Transverse colon (tissue), 4 donors: ENCODE measurements around the gene SYT7. TPM values are rescaled to one million over a fixed set of nuclear protein-coding genes. Genes with fewer than 3 reads are reported as not detected.

Experiments
- DNase-seq: peaks from one replicate; pipeline ENCODE4 v3.0.0-alpha.2; 2019
- H3K27ac ChIP-seq, 4 donors: fragments of 200-600 bp; sonication (generic); 2 replicates each; pipeline ENCODE4 v1.5.1; 2016 to 2018; ENCODE audit warnings: inconsistent platforms in 4 of 4
- H3K27me3 ChIP-seq: fragments of 200-600 bp; sonication (generic); 2 replicates; pipeline ENCODE4 v1.5.1; 2017; ENCODE audit warnings: inconsistent platforms
- H3K36me3 ChIP-seq, 4 donors: fragments of 200-600 bp; sonication (generic); 2 replicates each; pipeline ENCODE4 v1.5.1; 2017 to 2019; ENCODE audit warnings: inconsistent platforms in 4 of 4
- H3K4me1 ChIP-seq, 4 donors: fragments of 200-600 bp; sonication (generic); 2 replicates each; pipeline ENCODE4 v1.5.1; 2017 to 2020; ENCODE audit warnings: inconsistent platforms in 4 of 4
- H3K4me3 ChIP-seq, 4 donors: fragments of 200-600 bp; sonication (generic); 1 replicate in 1 of 4; 2 replicates in 3 of 4; pipeline versions ENCODE4 v1.5.1 to v1.6.1; 2017 to 2019; ENCODE audit warnings: inconsistent platforms in 4 of 4
- H3K9me3 ChIP-seq, 2 donors: fragments of 200-600 bp; sonication (generic); 2 replicates each; pipeline ENCODE4 v1.5.1; 2017 to 2019; ENCODE audit warnings: inconsistent platforms in 2 of 2
- EP300 ChIP-seq: sonication (generic); formaldehyde crosslinking; IDR thresholded peaks from one replicate; pipeline ENCODE4 v1.6.1; 2017; ENCODE audit warnings: antibody characterized with exemption, low read depth
- POLR2A ChIP-seq: fragments of 450-650 bp; IDR thresholded peaks from one replicate; pipeline ENCODE4 v1.6.1; 2016; ENCODE audit warnings: antibody characterized with exemption, mild to moderate bottlenecking, moderate library complexity
- POLR2AphosphoS5 ChIP-seq, 3 donors: sonication (generic); formaldehyde crosslinking; IDR thresholded peaks; one replicate each; pipeline ENCODE4 v1.6.1; 2016; ENCODE audit warnings: antibody characterized with exemption in 3 of 3
- WGBS, 2 donors: methylation state at CpG; one replicate each; pipeline ENCODE4 v1.1.5; 2018; ENCODE audit warnings: low coverage in 1 of 2; 5-methylcytosine and 5-hydroxymethylcytosine counted together
- in situ Hi-C, 4 donors: fragments of 200-750 bp; cut with MboI; loops; one replicate each; pipeline versions ENCODE4 v1.15.0 to v1.15.1; 2017; ENCODE audit warnings: low sequenced_read_pairs in 3 of 4, low pct_ligation_motif_present in 1 of 4, low pct_unique_long_range_greater_than_20kb in 1 of 4
- intact Hi-C: fragments of 100-400 bp; cut with DNase I; formaldehyde crosslinking; loops from one replicate; pipeline ENCODE4 v1.15.1; 2023; ENCODE audit warnings: low total_unique reads
- total RNA-seq, 4 donors: library from RNA; depleted of rRNA; stranded (reverse); fragments of >200 nt; gene quantifications; one replicate each; pipeline ENCODE4 v1.1.0, GENCODE V29; 2016
- TF ChIP-seq, protein P1 (sequence below), 5 experiments: fragments of 200-600 bp in 3 of 5; fragments of 450-650 bp in 2 of 5; sonication (generic) in 3 of 5; IDR thresholded peaks; 1 replicate in 2 of 5; 2 replicates in 3 of 5; pipeline ENCODE4 v1.5.1; 2016 to 2017; ENCODE audit warnings: antibody characterized with exemption in 5 of 5, inconsistent platforms in 3 of 5, mild to moderate bottlenecking in 2 of 5, moderate library complexity in 1 of 5

SYT7 gene
- total RNA-seq, 4 donors from 2014 or later = 6.8 to 26.2 (median 12.8) TPM

DNA sequence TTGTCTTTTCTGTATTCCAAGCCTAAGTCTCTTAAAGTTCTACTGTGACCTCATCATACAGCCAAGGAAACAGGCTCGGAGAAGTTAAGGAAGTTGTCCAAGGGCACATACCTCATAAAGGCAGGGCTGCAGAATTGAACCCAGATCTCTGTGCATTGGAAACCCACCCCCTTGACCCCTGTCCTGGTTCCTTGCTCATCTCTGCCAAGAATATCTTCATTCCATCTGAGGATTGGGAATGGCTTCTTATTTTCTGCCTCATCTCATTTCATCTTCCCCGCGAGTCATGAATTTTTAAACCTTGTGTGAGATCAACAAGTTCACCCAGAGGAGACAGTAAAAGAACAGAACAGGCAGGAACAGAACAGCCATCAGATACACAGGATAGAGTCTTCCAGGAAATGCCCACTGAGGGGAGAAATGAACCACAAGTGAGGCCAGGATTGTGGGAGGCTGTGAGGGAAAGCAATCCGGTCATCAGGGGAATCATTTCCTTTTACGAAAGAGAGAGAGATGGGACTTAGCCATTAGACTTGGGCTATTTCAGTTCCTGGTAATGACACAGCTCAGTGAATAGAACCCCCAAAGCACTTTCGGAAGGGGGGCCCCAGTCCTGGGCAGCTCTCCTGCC is 106.7 kb downstream of the SYT7 start:
- no peak for TF ChIP-seq POLR2A
- no peak for TF ChIP-seq POLR2AphosphoS5 (IDR thresholded peaks at IDR 0.05)
- TF ChIP-seq, protein P1, sequence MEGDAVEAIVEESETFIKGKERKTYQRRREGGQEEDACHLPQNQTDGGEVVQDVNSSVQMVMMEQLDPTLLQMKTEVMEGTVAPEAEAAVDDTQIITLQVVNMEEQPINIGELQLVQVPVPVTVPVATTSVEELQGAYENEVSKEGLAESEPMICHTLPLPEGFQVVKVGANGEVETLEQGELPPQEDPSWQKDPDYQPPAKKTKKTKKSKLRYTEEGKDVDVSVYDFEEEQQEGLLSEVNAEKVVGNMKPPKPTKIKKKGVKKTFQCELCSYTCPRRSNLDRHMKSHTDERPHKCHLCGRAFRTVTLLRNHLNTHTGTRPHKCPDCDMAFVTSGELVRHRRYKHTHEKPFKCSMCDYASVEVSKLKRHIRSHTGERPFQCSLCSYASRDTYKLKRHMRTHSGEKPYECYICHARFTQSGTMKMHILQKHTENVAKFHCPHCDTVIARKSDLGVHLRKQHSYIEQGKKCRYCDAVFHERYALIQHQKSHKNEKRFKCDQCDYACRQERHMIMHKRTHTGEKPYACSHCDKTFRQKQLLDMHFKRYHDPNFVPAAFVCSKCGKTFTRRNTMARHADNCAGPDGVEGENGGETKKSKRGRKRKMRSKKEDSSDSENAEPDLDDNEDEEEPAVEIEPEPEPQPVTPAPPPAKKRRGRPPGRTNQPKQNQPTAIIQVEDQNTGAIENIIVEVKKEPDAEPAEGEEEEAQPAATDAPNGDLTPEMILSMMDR (IDR thresholded peaks at IDR 0.05) = no peak
- TF ChIP-seq EP300 = no peak
- Histone ChIP-seq H3K9me3 (no peaks in the 10 kb centered on the region), H3K27me3 (no peaks in the 10 kb centered on the region), H3K27ac (peak overlapping the region in 2 of 4 donors; percentile 34 to 62), H3K4me1 (peaks cover 5 to 34% (median 14%) of the 10 kb centered on the region in 4 donors), H3K4me3 (no peak overlapping the region), H3K36me3 (no peaks in the 10 kb centered on the region)
- DNase-seq = no peak
- whole genome bisulfite sequencing, 2 donors = 76 to 93% methylated on average over 3 to 6 of the region's 6 CpGs
- intact Hi-C loops = no loop called here
- in situ Hi-C loops = loop anchor here in 3 of 4 donors (10.0 kb wide), 2 partner anchors 51 to 161 kb away; no protein-coding TSS in a partner anchor

DNA sequence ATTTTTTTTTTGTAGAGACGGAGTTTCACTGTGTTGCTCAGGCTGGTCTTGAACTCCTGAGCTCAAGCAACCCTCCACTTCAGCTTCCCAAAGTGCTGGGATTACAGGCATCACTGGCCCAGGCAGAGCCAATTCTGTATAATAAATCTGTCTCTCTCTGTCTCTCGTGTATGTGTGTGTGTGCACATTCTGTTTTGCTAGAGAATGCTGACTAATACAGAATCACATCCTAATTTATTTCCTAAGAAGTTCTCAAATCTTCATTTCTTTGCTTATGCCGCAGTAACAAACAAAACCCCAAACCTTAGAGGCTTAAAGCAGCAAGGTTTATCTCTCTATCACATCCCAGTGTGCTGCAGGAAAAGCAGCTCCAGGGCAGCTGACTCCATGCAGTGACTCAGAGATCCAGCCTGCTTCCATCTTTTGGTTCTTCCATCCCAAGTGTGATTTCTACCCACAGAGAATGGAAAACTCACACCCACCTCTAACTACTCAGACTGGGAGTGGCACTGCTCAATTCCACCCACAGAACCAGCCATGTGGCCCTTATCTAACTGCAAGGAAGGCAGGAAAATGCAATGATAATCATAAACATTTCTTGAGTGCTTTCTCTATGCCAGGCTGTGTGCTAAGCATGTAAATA is 107.4 kb downstream of the SYT7 start:
- Histone ChIP-seq H3K27ac (peak overlapping the region; percentile 34 to 72 (median 64)), H3K36me3 (no peaks in the 10 kb centered on the region), H3K4me3 (no peak overlapping the region), H3K27me3 (no peaks in the 10 kb centered on the region), H3K4me1 (peaks cover 5 to 34% (median 14%) of the 10 kb centered on the region in 4 donors), H3K9me3 (no peaks in the 10 kb centered on the region)
- 74 to 83% methylated on average over 2 to 3 of the region's 3 CpGs for WGBS, 2 donors
- in situ Hi-C loops (loop anchor here in 3 of 4 donors (10.0 kb wide), 2 partner anchors 51 to 161 kb away; no protein-coding TSS in a partner anchor), intact Hi-C loops (no loop called here)
- DNase-seq = no peak
- TF ChIP-seq, protein P1 (IDR thresholded peaks at IDR 0.05) = no peak
- TF ChIP-seq POLR2A (no peak), POLR2AphosphoS5 (IDR thresholded peaks at IDR 0.05) (no peak), EP300 (no peak)

DNA sequence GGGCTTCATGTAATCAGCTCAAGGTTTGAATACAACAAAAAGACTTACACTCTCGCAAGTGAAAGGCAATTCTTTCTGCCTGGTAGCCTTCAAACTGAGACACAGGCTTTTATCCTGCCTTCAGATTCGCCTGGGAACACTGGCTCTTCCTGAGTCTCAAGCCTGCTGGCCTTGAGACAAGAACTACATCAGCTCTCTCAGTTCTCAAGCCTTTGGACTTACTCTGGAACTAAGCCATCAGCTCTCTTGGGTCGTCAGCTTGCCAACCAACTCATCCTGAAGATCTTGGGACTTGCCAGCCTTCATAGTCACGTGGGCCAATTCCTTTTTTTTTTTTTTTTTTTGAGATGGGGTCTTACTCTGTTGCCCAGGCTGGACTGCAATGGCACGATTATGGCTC is 108.0 kb downstream of the SYT7 start:
- no peak for TF ChIP-seq POLR2A
- TF ChIP-seq POLR2AphosphoS5 (IDR thresholded peaks at IDR 0.05) = peak in 1 of 3 donors; percentile 14
- TF ChIP-seq, protein P1 (IDR thresholded peaks at IDR 0.05) = no peak
- no peaks in the 10 kb centered on the region for H3K27me3 ChIP-seq
- in situ Hi-C loops (loop anchor here in 3 of 4 donors (10.0 kb wide), 2 partner anchors 52 to 162 kb away; no protein-coding TSS in a partner anchor), intact Hi-C loops (no loop called here)
- H3K36me3 ChIP-seq = no peaks in the 10 kb centered on the region
- peak overlapping the region; percentile 53 to 72 (median 64) for H3K27ac ChIP-seq
- no peak for DNase-seq
- H3K4me3 ChIP-seq = no peak overlapping the region
- peaks cover 3 to 33% (median 14%) of the 10 kb centered on the region in 4 donors for H3K4me1 ChIP-seq
- no peaks in the 10 kb centered on the region for H3K9me3 ChIP-seq
- 68% methylated on average over 5 of the region's 5 CpGs; no CpG with 5 or more reads in 1 of the 2 donors for WGBS, 2 donors

DNA sequence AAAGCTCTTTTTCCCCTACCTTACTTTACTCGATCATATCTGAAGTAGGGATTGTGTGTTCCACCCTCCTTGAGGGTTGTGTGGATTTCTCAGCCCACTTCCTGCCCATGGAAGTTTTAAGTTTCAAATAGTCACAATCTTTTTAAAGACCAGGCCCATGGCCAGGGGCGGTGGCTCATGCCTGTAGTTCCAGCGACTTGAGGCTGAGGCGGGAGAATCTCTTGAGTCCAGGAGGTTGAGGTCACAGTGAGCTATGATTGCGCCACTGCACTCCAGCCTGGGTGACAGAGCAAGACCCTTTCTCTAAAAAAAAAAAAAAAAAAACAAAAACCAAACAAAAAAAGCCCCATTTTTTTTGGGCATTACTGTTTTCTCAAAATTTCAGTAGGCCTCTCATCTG is 108.6 kb downstream of the SYT7 start:
- H3K27ac ChIP-seq = peak overlapping the region; percentile 53 to 72 (median 64)
- TF ChIP-seq EP300 (no peak), POLR2AphosphoS5 (IDR thresholded peaks at IDR 0.05) (no peak), POLR2A (no peak)
- TF ChIP-seq, protein P1 (IDR thresholded peaks at IDR 0.05) = no peak
- H3K4me1 ChIP-seq = peaks cover 0 to 27% (median 8%) of the 10 kb centered on the region in 4 donors
- H3K36me3 ChIP-seq = no peaks in the 10 kb centered on the region
- DNase-seq = no peak
- no peaks in the 10 kb centered on the region for H3K9me3 ChIP-seq
- in situ Hi-C loops = loop anchor here in 3 of 4 donors (10.0 kb wide), 2 partner anchors 53 to 163 kb away; no protein-coding TSS in a partner anchor
- no peak overlapping the region for H3K4me3 ChIP-seq
- WGBS, 2 donors = 54 to 72% methylated on average over 4 to 5 of the region's 5 CpGs
- intact Hi-C loops = no loop called here
- H3K27me3 ChIP-seq = no peaks in the 10 kb centered on the region
